GM18873 (cell line): ENCODE results near the gene RNASET2.
"Not testable (repeated sequence)": the region's sequence is repeated elsewhere in the genome, so short reads cannot be mapped to it uniquely, and the experiment has no call there.

ENCODE experiments used
- ATAC-seq: cut with Tn5 transposase; IDR thresholded peaks from one replicate; pipeline ENCODE4 v1.9.1; 2021; ENCODE audit warnings: mild to moderate bottlenecking, moderate library complexity, moderate number of reproducible peaks; ENCODE audit not compliant: unreplicated experiment, low FRiP score

The RNASET2 gene

DNA sequence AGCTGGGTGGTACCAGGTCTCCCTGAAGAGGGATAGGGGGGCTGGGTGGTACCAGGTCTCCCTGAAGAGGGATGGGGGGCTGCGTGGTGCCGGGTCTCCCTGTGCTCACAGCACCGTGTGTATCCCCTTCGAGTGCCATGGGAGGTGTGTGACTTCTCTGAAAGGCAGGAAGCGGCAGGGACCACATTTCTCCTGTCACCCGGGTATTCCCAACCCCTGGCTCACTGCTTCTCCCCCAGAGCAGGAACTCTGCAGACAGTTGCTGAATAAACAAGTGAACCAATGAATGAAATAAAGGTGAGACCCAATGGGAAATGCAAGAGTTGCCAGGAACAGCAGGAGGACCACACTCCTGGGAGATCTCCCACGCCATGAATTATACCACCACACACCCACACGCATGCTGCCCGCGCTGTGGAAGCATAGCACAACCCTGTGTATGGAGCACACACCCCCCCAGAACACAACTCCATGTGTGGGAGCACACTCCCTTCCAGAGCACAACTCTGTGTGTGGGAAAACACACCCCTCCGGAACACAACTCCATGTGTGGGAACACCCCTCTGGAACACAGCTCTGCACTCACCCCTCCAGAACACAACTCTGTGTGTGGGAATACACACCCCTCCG, 50.7 kb downstream of the RNASET2 start:
- ATAC-seq: no peak

DNA sequence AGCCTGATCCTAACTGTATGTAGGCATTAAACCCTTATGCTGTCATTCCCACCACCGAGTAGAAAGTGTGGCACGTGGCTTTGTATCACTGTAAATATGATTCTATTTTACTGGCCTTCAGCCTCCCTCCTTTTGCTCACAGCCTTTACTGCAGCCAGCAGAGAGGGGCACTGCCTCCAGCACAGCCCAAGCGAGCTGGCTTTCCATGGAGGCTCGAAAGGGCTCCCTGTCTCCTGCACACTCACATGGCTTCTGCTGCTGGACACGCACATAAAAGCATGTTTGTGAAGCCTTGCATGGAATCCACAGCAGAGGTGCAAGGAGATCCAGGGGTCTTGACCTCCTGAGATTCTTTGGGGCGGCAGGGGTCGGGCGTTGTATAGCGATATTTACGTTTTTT, 51.3 kb downstream of the RNASET2 start:
- no peak for ATAC-seq

DNA sequence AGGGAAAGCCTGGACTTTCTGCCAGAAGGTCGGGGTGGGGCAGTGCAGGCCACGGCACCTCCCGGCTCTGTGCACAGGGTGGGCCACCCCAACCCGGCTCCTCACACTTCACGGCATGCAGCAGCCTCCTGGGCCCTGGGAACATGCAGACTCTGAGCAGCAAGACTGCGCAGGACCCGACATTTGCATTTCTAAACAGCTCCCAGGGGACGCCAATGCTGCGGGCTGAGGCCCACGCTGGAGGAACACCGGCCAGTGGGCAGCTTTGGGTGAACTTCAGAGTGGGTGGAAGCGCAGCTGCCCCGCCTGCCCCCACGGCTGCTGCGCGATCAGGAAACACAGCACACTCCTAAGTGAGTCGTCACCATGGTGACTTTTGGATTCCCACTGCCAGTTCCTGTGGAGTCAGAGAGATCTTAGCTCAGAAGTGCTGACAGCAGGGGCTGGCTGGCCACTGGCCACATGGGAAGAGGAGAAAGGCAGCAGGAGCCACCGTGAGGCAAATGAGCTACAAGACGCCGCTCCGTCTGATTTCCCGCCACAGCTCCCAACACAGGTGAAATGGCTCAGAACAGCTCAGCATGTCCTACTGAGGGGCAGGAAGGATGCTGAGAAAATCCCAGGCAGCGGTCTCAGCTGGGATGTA, 52.1 kb downstream of the RNASET2 start:
- ATAC-seq: no peak

DNA sequence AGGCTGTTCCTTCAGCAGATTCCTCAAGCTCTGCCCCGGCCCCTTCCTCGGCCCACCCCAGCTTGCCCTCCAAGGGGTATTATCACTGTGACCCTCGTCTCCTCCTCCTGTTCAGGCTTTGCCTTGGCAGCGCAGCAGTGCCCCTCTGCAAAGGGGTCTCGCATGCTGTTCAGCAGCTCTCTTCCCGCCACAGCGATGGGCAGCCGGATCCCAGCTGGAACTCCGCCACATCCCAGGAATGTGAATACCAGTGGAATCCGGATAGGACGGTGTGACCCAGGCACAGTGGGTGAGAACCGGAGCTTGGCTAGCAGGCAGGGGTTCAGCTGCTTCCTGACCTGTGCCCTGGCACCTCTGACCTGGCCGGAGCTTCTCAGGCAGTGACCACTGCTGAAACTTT, 52.9 kb downstream of the RNASET2 start:
- ATAC-seq: no peak

GRCh38 chr6:166903027-166903426, 53.3 kb downstream of the RNASET2 start:
- no peak for ATAC-seq

- no peak for ATAC-seq
Observed at GRCh38 chr6:166902211-166902755, 54.1 kb downstream of the RNASET2 start.

GRCh38 chr6:166901626-166902025, 54.7 kb downstream of the RNASET2 start:
- no peak for ATAC-seq

DNA sequence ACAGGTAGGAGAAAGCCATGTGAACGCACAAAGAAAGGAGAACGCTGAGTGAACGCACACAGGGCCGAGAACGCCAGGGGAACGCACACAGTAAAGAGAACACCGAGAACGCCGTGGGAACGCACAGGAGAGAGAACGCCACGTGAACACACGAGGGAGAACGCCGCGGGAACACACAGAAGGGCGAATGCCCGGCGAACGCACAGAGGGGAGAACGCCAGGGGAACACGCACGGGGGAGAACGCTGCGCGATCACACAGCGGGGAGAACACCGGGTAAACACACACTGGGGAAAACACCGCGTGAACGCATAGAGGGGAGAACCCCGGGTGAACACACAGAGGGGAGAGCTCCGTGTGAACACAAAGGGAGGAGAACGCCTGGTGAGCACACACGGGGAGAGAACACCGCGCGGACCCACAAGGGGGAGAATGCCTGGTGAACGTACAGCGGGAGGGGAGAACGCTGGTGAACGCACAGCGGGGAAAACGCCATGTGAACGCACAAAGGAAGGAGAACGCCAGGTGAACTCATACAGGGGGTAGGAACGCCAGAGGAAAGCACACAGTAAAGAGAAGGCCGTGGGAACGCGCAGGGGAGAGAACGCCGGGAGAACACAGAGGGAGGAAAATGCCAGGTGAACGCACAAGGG, 55.3 kb downstream of the RNASET2 start:
- ATAC-seq: no peak

GRCh38 chr6:166900130-166900708, 56.1 kb downstream of the RNASET2 start:
- ATAC-seq: no peak

DNA sequence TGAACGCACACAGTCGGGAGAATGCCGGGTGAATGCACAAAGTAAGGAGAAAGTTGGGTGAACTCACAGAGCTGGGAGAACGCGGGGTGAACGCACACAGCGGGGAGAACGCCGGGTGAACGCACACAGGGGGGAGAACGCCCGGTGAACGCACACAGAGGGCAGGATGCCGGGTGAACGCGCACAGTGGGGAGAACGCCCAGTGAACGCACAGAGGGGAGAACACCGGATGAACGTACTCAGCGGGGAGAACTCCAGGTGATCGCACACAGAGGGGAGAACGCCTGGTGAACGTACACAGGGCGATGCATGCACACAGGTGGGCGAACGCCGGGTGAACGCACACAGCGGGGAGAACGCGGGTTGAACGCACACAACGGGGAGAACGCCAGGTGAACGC, 57.4 kb downstream of the RNASET2 start:
- no peak for ATAC-seq

- not testable (repeated sequence) for ATAC-seq
Observed at GRCh38 chr6:166894614-166895013, 61.7 kb downstream of the RNASET2 start.

DNA sequence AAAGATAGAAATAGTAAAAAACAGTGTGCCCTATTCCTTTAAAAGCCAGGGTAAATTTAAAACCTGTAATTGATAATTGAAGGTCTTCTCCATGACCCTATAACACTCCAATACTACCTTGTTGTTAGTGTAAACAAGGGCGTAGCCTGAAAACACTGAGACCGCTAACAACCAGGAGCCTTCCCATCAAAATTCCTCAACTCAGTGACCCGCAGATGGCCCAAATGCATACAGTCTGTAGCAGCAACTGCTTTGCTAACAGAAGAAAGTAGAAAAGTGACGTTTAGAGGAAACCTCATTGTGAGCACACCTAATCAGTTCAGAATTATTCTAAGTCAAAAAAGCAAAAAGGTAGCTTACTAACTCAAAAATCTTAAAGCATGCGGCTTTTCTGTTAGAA, 63.9 kb downstream of the RNASET2 start:
- ATAC-seq: not testable (repeated sequence)

GRCh38 chr6:166886773-166887172, 69.6 kb downstream of the RNASET2 start:
- not testable (repeated sequence) for ATAC-seq

DNA sequence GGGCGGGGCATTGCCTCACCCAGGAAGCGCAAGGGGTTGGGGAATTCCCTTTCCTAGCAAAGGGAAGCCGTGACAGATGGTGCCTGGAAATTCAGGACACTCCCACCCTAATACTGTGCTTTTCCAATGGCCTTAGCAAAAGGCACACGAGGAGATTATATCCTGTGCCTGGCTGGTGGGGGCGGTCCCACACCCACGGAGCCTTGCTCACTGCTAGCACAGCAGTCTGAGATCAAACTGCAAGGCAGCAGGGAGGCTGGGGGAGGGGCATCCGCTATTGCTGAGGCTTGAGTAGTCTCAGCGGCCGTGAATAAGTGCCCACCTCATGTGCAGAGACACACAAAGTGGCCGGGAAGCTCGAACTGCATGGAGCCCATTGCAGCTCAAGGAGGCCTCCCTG, 71.4 kb downstream of the RNASET2 start:
- not testable (repeated sequence) for ATAC-seq

DNA sequence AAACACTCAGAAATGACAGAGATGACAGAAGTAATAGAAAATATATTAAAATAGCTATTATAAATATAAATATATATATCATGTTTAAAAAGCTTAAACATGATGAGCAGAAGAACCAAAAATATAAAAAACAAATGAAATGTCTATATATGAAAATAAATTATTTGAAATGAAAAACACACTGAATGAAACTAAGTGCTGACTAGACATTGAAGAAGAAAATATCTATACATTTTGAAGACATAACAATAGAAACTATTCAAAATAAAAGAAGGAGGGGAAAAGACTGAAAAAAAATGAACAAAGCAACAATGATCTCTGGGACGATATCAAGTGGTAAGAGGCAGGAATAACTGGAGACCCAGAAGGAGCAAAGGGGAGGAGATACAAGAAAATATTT, 76.8 kb downstream of the RNASET2 start:
- ATAC-seq: no peak
